GM12873 (cell line): ENCODE results near the gene EPB41L2.

Experiments used
- TF ChIP-seq, protein P1 (sequence below): IDR thresholded peaks from 2 replicates; pipeline ENCODE4 v1.5.1; 2012; ENCODE audit warnings: low read depth, mild to moderate bottlenecking, moderate library complexity, low read length, control low read depth; ENCODE audit not compliant: insufficient read depth; ENCODE audit errors: missing control alignments

Gene EPB41L2

DNA sequence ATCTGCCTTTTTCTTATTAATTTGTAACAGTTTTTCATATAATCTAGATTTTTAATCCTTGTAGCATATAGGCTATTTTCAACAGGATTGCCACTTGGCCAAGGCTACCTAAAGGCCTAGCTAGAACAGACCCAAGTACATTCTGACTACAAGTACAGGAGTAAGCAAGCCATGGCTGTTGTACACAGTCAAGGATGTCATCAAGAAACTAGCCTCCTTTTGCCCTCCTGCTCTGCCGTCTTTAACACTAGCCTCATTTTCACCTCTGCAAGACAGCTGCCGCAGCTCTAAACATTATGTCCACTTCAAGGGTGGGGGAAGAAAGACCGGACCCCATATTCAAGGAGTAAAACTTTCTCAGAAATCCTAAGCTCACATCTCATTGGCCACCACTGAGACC lies 45.1 kb downstream of the EPB41L2 start:
- TF ChIP-seq, protein P1, sequence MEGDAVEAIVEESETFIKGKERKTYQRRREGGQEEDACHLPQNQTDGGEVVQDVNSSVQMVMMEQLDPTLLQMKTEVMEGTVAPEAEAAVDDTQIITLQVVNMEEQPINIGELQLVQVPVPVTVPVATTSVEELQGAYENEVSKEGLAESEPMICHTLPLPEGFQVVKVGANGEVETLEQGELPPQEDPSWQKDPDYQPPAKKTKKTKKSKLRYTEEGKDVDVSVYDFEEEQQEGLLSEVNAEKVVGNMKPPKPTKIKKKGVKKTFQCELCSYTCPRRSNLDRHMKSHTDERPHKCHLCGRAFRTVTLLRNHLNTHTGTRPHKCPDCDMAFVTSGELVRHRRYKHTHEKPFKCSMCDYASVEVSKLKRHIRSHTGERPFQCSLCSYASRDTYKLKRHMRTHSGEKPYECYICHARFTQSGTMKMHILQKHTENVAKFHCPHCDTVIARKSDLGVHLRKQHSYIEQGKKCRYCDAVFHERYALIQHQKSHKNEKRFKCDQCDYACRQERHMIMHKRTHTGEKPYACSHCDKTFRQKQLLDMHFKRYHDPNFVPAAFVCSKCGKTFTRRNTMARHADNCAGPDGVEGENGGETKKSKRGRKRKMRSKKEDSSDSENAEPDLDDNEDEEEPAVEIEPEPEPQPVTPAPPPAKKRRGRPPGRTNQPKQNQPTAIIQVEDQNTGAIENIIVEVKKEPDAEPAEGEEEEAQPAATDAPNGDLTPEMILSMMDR = no peak

DNA sequence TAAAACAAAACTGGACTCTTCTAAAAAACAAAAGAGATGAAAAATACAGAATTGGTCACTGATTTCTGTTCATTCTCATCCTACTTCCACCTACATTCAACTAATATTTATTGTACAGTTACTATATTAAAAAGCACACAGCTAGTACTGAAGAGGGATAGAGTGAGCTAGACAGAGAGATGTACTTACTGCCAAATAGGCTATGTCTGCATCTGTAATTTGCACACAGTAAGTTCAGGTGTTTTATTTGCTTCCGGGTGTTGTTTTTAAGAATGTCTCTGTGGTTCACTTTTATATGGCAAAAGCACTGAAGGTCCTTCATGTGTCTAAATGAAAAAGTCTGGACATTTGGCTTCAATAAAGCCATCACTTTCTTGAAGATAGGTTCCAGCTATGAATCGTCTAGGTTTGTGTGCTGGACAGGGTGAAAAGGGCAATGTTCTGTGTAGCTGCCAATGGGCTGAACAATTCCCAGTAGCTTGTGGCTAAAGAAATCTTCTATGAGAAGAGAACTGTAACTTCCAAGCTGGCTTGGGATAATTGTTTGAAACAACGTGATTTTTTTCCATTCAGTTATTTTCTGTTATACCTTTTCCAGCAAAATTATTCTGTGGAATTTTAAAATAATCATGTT lies 47.3 kb downstream of the EPB41L2 start:
- TF ChIP-seq, protein P1 = no peak

DNA sequence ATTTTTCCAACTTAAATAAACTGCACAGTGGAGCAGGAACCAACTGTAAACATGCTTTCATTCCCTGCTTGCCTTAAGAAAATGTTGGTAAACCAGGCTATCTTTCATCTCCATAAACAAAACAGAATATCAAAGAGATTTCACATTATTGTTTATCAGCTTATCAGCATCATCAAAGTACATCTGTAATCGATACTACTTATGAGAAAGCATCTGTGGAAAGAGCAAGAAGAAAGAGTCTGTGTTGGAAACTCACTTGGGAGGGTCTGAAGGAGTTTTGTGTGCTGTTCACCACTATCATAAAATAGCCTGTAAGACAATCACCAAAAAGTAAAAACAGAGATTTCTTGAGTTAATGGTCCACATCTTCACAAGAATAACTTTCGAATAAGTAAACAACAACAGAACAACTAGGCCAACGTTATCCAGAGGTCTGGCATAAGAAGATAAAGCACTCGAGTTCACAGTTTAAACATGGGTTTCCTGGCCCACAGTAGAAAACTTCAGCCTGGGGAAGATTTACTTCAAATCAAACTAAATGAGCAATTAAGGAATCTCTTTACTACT lies 47.9 kb downstream of the EPB41L2 start:
- TF ChIP-seq, protein P1 = no peak

DNA sequence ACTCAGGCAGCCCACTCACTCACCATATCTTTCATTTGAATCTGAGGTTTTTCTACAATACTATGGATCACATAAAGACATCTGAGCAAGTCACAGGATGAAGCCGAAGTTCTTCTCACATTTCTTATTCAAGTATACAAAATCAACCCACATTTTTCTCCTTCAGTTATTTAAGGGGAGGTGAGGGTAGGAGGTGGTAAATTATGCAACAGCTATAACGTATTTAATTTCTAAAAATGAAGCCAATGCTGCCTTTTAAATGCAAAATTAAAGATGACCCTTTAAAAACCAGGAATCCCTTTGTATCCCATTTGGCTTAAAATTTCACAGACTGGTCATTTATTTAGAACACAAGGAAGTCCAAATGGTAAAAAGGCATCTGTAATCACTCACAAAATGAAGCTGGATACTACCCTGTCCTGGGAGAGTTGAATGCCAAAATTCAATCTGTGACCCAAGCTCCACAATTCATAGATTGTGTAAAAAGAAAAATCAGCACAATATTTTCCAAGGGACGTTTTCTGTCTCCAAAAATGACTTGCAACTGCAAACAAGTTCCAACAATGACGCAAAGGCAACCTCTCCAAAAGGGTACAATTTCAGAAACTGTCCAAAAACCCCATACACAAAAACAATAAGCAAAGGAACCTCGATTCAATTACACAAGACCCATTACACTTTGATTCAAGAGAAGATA lies 48.8 kb downstream of the EPB41L2 start:
- TF ChIP-seq, protein P1 = no peak

DNA sequence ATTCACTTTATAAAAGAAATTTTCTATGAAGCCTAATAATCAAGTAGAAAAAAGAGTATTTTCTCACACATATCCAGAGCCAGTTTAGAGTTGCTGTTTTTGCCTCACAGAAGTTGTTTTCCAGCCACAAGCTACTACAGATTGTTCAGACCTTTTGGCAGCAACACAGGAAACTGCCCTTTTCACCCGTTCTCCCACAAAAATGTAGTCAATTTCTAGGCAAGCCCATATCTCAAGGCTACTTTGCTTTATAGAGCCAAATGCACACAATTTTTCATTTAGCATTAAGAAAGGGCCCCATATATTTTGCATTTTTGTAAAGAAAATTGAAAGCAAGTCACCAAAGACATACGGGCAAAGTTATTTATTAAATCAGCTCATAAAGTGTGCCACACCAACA lies 49.5 kb downstream of the EPB41L2 start:
- TF ChIP-seq, protein P1 = no peak

DNA sequence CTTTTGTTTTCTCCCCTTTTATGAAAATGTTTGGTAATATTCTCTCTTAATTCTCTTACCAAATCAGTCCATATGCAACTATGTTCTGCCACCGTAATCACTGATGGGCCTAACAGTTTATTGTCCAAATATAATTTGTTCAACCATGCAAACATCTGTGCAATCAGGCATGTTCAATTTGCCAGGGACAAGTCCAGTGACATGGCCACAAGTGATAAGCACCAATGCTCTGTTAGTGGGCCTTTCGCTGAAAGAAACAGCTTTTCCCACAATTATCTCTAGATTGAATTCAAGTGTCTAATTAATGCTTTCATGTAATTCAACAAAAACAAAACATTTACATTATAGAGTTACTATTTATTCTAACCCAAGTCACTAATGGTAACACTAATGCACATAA lies 53.3 kb downstream of the EPB41L2 start:
- TF ChIP-seq, protein P1 = no peak

DNA sequence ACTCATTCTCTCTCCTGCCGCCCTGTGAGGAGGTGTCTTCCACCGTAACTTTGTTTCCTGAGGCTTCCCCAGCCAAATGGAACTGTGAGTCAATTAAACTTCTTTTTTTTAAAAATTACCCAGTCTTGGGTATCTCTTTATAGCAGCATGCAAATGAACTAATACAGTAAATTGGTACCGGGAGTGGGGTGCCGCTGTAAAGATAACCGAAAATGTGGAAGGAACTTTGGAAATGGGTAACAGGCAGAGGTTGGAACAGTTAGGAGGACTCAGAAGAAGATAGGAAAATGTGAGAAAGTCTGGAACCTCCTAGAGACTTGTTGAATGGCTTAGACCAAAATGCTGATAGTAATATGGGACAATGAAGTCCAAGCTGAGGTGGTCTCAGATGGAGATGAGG lies 55.8 kb downstream of the EPB41L2 start:
- TF ChIP-seq, protein P1 = no peak
